ENCODE measurements around the gene PHACTR2. TPM values are rescaled to one million over a fixed set of nuclear protein-coding genes. Genes with fewer than 3 reads are reported as not detected.
"Not testable (repeated sequence)": the region's sequence is repeated elsewhere in the genome, so short reads cannot be mapped to it uniquely, and the experiment has no call there.

Gene PHACTR2
- total RNA-seq, 4 donors from 2014 or later: 50.8 to 102 (median 65.1) TPM

- ATAC-seq (ENCODE audit: low FRiP score) (no peak), DNase-seq (ENCODE audit: low spot score) (no peak)
- no peak for TF ChIP-seq CTCF (IDR thresholded peaks at IDR 0.05)
Measured at GRCh38 chr6:143664171-143664570, 13.6 kb upstream of the PHACTR2 start.

DNA sequence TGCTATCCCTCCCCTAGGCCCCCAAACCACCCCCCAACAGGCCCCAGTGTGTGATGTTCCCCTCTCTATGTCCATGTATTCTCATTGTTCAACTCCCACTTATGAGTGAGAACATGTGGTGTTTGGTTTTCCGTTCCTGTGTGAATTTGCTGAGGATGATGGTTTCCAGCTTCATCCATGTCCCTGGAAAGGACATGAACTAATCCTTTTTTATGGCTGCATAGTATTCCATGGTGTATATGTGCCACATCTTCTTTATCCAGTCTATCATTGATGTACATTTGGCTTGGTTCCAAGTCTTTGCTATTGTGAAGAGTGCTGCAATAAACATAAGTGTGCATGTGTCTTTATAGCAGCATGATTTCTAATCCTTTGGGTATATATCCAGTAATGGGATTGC lies 11.8 kb upstream of the PHACTR2 start:
- not testable (repeated sequence) for DNase-seq (ENCODE audit: low spot score); ATAC-seq (ENCODE audit: low FRiP score)

GRCh38 chr6:143669483-143669882 lies 8.3 kb upstream of the PHACTR2 start:
- not testable (repeated sequence) for DNase-seq (ENCODE audit: low spot score); ATAC-seq (ENCODE audit: low FRiP score)

DNA sequence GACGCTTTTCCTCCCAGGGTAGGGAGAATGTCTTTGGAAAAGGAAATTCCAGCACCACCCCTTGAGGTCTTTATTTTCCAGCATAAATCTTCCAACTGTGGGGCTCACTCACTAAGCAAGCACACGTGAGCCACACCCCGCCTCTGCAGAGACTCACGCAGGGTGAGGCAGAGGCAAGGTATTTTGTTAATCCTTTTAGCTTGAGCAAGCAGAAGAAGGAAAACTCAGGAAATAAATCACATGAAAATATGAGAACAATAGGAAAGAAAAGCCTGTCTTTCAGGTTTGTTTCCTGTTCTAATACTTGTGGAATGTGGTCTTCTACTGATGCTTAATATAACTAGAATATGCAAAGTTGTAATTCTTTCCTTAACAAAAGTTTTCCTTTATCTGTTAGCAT lies 4.1 kb upstream of the PHACTR2 start:
- no peak for DNase-seq (ENCODE audit: low spot score)
- TF ChIP-seq CTCF (IDR thresholded peaks at IDR 0.05): no peak

GRCh38 chr6:143674483-143675381 lies 3.0 kb upstream of the PHACTR2 start:
- no peak for TF ChIP-seq CTCF (IDR thresholded peaks at IDR 0.05)
- ATAC-seq (ENCODE audit: low FRiP score): no peak
- DNase-seq (ENCODE audit: low spot score): no peak

More for the DNA sequence above, 4.1 kb upstream of the PHACTR2 start:
- ATAC-seq (ENCODE audit: low FRiP score): peak; percentile 74

GRCh38 chr6:143675382-143675900 lies 2.3 kb upstream of the PHACTR2 start:
- TF ChIP-seq CTCF (IDR thresholded peaks at IDR 0.05): no peak
- ATAC-seq (ENCODE audit: low FRiP score): no peak
- no peak for DNase-seq (ENCODE audit: low spot score)

- TF ChIP-seq CTCF (IDR thresholded peaks at IDR 0.05): no peak
- DNase-seq (ENCODE audit: low spot score): no peak
- ATAC-seq (ENCODE audit: low FRiP score): no peak
Measured at GRCh38 chr6:143675946-143676345, 1.8 kb upstream of the PHACTR2 start.

DNA sequence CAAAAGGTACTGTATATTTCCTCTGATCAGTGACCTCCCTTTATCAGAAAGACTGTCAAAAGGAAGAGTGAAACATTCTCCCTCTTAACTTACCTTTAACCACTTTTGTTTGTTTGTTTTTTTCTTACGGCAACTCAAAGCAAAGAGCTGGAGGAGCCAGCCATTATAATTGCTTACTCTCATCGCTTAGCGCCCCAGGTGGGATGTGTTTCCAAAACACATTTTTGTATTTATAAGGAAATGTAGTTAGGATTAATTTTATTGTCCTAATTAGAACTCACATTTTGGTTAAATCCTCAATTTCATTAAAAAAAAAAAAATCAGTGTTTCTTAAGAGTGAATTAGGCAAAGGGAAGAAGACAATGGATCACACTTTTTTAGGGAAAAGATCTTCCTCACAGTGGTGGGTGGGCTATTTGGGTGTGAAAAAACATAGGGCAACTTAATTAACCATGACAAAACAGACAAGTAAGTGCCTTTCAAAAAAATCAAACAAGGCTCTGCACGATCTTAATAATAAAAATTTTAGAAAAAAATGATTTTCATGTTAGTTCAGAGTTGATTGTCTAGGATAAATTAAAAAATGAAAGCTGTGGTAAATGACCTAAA lies 1.2 kb upstream of the PHACTR2 start:
- no peak for ATAC-seq (ENCODE audit: low FRiP score)
- no peak for DNase-seq (ENCODE audit: low spot score)
- TF ChIP-seq CTCF (IDR thresholded peaks at IDR 0.05): no peak
